ENCODE results near the gene GALK1.

GRCh38 chr17:75740631-75741077, 24.3 kb downstream of the GALK1 start:
- TF ChIP-seq CTCF (conservative IDR thresholded peaks at IDR 0.05; ENCODE audit: low read length) = no peak
- no peak for TF ChIP-seq EZH2phosphoT487 (IDR thresholded peaks at IDR 0.05; ENCODE audit: borderline replicate concordance)

Data from Loucy (cell line).